A549 (cell line): ENCODE data around the gene ARPC1B.

Experiments used
- E2F6 ChIP-seq: IDR thresholded peaks from 2 replicates; pipeline ENCODE4 v1.6.1; 2012; ENCODE audit warnings: low read depth, borderline replicate concordance
- EHMT2 ChIP-seq: fragments of 200-600 bp; sonication (generic); IDR thresholded peaks from 2 replicates; pipeline ENCODE4 v1.6.1; 2016; ENCODE audit warnings: antibody characterized with exemption, low read depth, mild to moderate bottlenecking, moderate library complexity
- POLR2A ChIP-seq: IDR thresholded peaks from 2 replicates; pipeline ENCODE4 v1.6.1; 2012; ENCODE audit warnings: mild to moderate bottlenecking, low read length
- TF ChIP-seq, protein P1 (sequence below): fragments of >200 bp; sonication (Bioruptor Twin); formaldehyde crosslinking; IDR thresholded peaks from 3 replicates; pipeline ENCODE4 v1.5.1; 2016

- TF ChIP-seq, protein P1, sequence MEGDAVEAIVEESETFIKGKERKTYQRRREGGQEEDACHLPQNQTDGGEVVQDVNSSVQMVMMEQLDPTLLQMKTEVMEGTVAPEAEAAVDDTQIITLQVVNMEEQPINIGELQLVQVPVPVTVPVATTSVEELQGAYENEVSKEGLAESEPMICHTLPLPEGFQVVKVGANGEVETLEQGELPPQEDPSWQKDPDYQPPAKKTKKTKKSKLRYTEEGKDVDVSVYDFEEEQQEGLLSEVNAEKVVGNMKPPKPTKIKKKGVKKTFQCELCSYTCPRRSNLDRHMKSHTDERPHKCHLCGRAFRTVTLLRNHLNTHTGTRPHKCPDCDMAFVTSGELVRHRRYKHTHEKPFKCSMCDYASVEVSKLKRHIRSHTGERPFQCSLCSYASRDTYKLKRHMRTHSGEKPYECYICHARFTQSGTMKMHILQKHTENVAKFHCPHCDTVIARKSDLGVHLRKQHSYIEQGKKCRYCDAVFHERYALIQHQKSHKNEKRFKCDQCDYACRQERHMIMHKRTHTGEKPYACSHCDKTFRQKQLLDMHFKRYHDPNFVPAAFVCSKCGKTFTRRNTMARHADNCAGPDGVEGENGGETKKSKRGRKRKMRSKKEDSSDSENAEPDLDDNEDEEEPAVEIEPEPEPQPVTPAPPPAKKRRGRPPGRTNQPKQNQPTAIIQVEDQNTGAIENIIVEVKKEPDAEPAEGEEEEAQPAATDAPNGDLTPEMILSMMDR = no peak
- TF ChIP-seq E2F6 = no peak
- no peak for TF ChIP-seq EHMT2
- no peak for TF ChIP-seq POLR2A
These were observed 22.1 kb downstream of the ARPC1B start for GRCh38 chr7:99396418-99397296.
